ENCODE results near the gene DPH7. TPM values are rescaled to one million over a fixed set of nuclear protein-coding genes. Genes with fewer than 3 reads are reported as not detected.

DPH7 gene
- total RNA-seq, 1 donor from 2014 or later: 18.0 TPM

DNA sequence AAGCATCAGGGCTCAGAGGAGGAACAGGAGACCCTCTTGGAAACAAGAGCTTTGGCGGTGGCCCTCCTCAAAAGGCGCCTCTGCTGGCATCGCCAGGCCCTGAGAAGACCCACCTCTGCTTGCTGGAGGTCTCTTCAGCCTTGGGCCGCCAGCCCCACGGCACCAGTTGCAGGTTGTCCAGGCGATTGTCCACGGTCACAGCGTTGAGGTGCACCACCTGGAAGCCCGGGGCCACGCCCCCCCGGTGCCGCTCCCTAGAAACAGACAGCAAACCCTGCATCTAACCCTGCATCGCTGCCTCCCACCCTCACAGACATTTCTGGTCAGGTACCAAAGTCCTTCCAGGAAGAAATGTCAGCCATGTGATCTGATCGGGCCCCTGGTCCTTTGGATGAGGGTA is 8.1 kb upstream of the DPH7 start:
- no peaks in the 10 kb centered on the region for H3K9me3 ChIP-seq (replicated peaks)
- no peak for DNase-seq

DNA sequence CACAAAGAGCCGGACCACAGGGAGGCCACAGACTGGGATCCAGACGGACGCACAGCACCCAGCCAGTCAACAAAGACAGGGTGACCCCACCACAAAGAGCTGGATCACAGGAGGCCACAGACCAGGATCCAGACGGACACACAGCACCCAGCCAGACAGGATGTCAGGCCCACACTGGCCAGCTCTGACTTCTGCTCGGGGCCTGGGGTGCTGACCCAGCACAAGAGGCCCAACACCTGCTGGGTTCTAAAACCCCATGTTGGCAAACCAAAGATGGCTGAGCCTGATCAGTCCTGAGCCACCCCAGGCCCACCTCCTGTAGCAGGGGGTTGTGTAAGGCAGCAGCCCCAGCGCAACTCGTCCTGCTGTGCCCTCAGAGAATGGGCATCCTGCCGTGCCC is 5.2 kb upstream of the DPH7 start:
- no peak overlapping the region for H3K27ac ChIP-seq (replicated peaks)
- no peak overlapping the region for H3K4me3 ChIP-seq
- peaks cover 15% of the 10 kb centered on the region for H3K4me1 ChIP-seq
- intact Hi-C loops (cut with micrococcal nuclease): no loop called here
- H3K36me3 ChIP-seq: peaks cover 56% of the 10 kb centered on the region
- TF ChIP-seq, protein P1, sequence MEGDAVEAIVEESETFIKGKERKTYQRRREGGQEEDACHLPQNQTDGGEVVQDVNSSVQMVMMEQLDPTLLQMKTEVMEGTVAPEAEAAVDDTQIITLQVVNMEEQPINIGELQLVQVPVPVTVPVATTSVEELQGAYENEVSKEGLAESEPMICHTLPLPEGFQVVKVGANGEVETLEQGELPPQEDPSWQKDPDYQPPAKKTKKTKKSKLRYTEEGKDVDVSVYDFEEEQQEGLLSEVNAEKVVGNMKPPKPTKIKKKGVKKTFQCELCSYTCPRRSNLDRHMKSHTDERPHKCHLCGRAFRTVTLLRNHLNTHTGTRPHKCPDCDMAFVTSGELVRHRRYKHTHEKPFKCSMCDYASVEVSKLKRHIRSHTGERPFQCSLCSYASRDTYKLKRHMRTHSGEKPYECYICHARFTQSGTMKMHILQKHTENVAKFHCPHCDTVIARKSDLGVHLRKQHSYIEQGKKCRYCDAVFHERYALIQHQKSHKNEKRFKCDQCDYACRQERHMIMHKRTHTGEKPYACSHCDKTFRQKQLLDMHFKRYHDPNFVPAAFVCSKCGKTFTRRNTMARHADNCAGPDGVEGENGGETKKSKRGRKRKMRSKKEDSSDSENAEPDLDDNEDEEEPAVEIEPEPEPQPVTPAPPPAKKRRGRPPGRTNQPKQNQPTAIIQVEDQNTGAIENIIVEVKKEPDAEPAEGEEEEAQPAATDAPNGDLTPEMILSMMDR (IDR thresholded peaks at IDR 0.05; ENCODE audit: borderline replicate concordance): no peak
- no peak for DNase-seq
- no peaks in the 10 kb centered on the region for H3K27me3 ChIP-seq (ENCODE audit: low read depth)
- no peaks in the 10 kb centered on the region for H3K9me3 ChIP-seq (replicated peaks)

More for the DNA sequence above, 8.1 kb upstream of the DPH7 start:
- intact Hi-C loops (cut with micrococcal nuclease): no loop called here
- H3K36me3 ChIP-seq: peaks cover 51% of the 10 kb centered on the region
- TF ChIP-seq, protein P1 (IDR thresholded peaks at IDR 0.05; ENCODE audit: borderline replicate concordance): no peak
- H3K27me3 ChIP-seq (ENCODE audit: low read depth): no peaks in the 10 kb centered on the region
- H3K27ac ChIP-seq (replicated peaks): no peak overlapping the region
- peaks cover 19% of the 10 kb centered on the region for H3K4me1 ChIP-seq
- H3K4me3 ChIP-seq: no peak overlapping the region

DNA sequence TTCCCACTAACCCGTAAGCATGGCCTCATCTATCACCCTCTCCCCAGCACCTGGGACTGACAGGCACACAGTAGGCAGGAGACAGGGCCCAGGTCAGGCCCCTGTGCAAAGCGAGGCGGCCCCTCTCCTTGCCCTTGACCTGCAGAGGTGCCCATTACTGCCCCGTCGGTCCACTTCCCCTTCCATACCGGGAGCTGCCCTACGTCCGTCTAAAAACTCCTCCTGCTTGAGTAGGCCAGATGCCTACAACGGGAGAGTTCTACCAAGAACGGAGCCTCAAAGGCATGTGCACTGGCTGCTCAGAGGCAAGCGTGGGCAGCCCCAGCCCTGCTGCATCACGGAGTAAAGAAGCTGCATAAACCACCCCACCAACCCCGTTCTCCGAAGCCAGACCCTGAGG is 4.6 kb upstream of the DPH7 start:
- Histone ChIP-seq H3K4me3 (no peak overlapping the region), H3K27me3 (ENCODE audit: low read depth) (no peaks in the 10 kb centered on the region), H3K27ac (replicated peaks) (no peak overlapping the region), H3K36me3 (peaks cover 55% of the 10 kb centered on the region), H3K4me1 (peaks cover 18% of the 10 kb centered on the region), H3K9me3 (replicated peaks) (no peaks in the 10 kb centered on the region)
- intact Hi-C loops (cut with micrococcal nuclease): no loop called here
- no peak for DNase-seq
- TF ChIP-seq, protein P1 (IDR thresholded peaks at IDR 0.05; ENCODE audit: borderline replicate concordance): no peak

DNA sequence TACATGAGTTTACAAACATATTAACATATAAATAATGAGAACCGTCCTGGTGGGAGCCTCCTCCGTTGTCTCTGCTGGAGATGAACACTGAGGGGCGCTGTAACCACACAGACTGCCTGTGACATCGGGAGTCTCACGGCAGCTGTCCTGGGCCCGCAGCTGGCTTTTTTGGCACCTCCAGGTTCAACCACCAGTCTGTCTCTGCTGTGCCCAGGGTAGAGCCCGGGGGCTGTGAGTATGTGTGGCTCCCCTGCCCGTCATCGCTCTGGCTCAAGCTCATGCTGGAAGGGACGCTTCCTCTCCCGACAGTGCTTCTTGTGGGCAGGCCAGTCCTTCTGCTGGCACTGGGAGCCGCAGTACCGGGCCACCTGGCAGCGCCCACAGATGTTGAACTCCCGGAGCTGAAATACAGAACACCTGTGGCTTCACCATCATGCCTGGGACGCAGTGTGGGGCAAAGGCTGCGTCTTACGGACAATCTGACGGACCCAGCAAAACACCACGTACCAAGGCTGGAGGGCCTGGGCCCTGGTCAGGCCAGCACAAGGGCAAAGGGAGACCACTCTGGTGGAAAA is 3.6 kb upstream of the DPH7 start:
- Histone ChIP-seq H3K4me3 (no peak overlapping the region), H3K9me3 (replicated peaks) (no peaks in the 10 kb centered on the region), H3K36me3 (peaks cover 45% of the 10 kb centered on the region), H3K27ac (replicated peaks) (no peak overlapping the region), H3K4me1 (peaks cover 27% of the 10 kb centered on the region), H3K27me3 (ENCODE audit: low read depth) (no peaks in the 10 kb centered on the region)
- TF ChIP-seq, protein P1 (IDR thresholded peaks at IDR 0.05; ENCODE audit: borderline replicate concordance): peak; percentile 36
- intact Hi-C loops (cut with micrococcal nuclease): no loop called here
- no peak for DNase-seq

DNA sequence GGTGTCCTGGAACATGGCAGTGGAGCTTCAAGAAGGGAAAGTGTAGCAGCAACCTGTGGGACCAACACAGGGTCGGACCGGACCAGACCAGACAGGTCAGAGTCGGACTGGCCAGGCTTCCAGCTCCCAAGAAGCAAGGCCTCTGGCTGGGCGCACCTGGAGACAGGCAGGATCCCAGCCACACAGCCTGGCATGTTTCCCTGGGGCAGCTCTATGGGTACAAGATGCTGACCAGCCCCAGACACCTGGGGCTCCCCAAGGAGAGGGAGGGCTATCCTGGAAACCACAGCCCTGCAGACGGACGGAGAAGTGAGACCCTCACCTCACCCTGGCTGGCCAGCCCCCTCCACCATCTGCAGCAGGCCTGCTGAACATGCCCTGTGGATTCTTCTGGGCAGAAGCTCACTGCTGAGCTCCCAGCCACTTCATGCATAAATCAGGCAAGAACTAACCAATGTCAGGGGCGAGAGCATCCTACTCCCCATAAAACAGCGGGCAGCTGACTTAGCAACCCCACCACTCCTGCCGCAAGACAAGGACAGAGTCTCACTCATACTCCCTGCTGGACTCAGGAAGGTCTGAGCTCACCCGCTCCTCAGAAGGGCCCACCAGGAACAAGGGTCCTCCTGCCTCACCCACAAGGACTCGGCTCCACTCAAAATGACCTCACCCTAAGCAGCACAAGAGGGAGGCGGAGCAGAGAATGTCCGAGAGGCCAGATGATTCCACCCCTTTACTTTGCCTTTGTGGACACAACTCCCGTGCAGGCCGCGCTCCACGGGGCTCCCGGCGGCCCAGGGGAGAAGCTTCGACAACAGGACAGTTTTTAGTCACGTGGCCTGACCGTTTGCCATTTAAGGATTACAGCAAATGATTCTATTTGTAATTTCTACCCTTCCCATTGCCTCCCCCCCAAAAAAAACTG is 2.9 kb upstream of the DPH7 start:
- H3K9me3 ChIP-seq (replicated peaks): no peaks in the 10 kb centered on the region
- intact Hi-C loops (cut with micrococcal nuclease): no loop called here
- TF ChIP-seq, protein P1 (IDR thresholded peaks at IDR 0.05; ENCODE audit: borderline replicate concordance): no peak
- DNase-seq: no peak
- peaks cover 38% of the 10 kb centered on the region for H3K36me3 ChIP-seq
- peaks cover 35% of the 10 kb centered on the region for H3K4me1 ChIP-seq
- no peak overlapping the region for H3K4me3 ChIP-seq
- no peak overlapping the region for H3K27ac ChIP-seq (replicated peaks)
- no peaks in the 10 kb centered on the region for H3K27me3 ChIP-seq (ENCODE audit: low read depth)

Measured in left ventricle myocardium inferior (tissue), 1 donor.